Right lobe of liver (tissue), 6 donors: ENCODE measurements around the gene FAM3C. TPM values are rescaled to one million over a fixed set of nuclear protein-coding genes. Genes with fewer than 3 reads are reported as not detected.

Experiments
- ATAC-seq, 4 donors: fragments of 200-7000 bp; cut with Tn5 transposase; one replicate each; pipeline ENCODE4 v1.9.1; 2020; ENCODE audit warnings: mild to moderate bottlenecking in 4 of 4, moderate library complexity in 4 of 4
- DNase-seq, 3 donors: peaks; one replicate each; pipeline ENCODE4 v3.0.0-alpha.2; 2020
- H3K27ac ChIP-seq, 3 donors: fragments of 200-600 bp; one replicate each; pipeline ENCODE4 v1.8.0; 2022
- H3K27me3 ChIP-seq, 2 donors: fragments of 200-600 bp; one replicate each; pipeline ENCODE4 v1.8.0; 2022
- H3K36me3 ChIP-seq, 4 donors: fragments of 200-600 bp; sonication (generic) in 1 of 4; one replicate each; pipeline versions ENCODE4 v1.5.1 to v1.8.0; 2017 to 2022; ENCODE audit warnings: control low read depth in 1 of 4
- H3K4me1 ChIP-seq, 4 donors: fragments of 200-600 bp; sonication (generic) in 1 of 4; one replicate each; pipeline versions ENCODE4 v1.5.1 to v1.8.0; 2017 to 2022; ENCODE audit warnings: control low read depth in 1 of 4
- H3K4me3 ChIP-seq, 3 donors: fragments of 200-600 bp; one replicate each; pipeline ENCODE4 v1.8.0; 2022
- H3K9me3 ChIP-seq, 4 donors: fragments of 200-600 bp; sonication (generic) in 1 of 4; one replicate each; pipeline versions ENCODE4 v1.5.1 to v1.8.0; 2017 to 2022; ENCODE audit warnings: control low read depth in 1 of 4
- POLR2A ChIP-seq: fragments of 450-650 bp; IDR thresholded peaks from one replicate; pipeline ENCODE4 v1.6.1; 2017; ENCODE audit warnings: antibody characterized with exemption, mild to moderate bottlenecking
- WGBS: methylation state at CpG from one replicate; pipeline ENCODE4 v1.1.6; 2018; ENCODE audit warnings: low coverage, low lambda C conversion rate; ENCODE audit not compliant: insufficient coverage; ENCODE audit errors: missing lambda C conversion rate; 5-methylcytosine and 5-hydroxymethylcytosine counted together
- intact Hi-C, 2 donors: fragments of 100-400 bp; cut with DNase I; formaldehyde crosslinking; loops; one replicate each; pipeline versions ENCODE4 v1.11.2 to v1.14.1; 2022
- total RNA-seq, 6 experiments: library from RNA; depleted of rRNA in 2 of 6; stranded (reverse); fragments of >200 nt in 2 of 6; fragmentation: NEBNext Ultra II Directional in 3 of 6; extraction: Animal tissue kit (Norgen Biotek cat#: 25700) in 3 of 6; gene quantifications; one replicate each; pipeline versions ENCODE4 v1.1.0 to v1.2.4, GENCODE V29; 2016 to 2023
- TF ChIP-seq, protein P1 (sequence below), 4 donors: fragments of 200-600 bp in 3 of 4; fragments of 450-650 bp in 1 of 4; IDR thresholded peaks; one replicate each; pipeline versions ENCODE4 v1.5.1 to v1.8.0; 2016 to 2022; ENCODE audit warnings: antibody characterized with exemption in 4 of 4, mild to moderate bottlenecking in 2 of 4
- donor health status: DM: no; HTN: yes; CAD: no.
- donor health status: DM: no; HTN: no; CAD: no.
- donor health status: DM: no; HTN: no; CAD: no.
- donor health status: DM: no; HTN: yes; CAD: no.
- donor health status: DM: no; HTN: yes; CAD: no.

The FAM3C gene
- total RNA-seq, 6 experiments from 2014 or later, result 13.6 to 41.3 (median 31.8) TPM

DNA sequence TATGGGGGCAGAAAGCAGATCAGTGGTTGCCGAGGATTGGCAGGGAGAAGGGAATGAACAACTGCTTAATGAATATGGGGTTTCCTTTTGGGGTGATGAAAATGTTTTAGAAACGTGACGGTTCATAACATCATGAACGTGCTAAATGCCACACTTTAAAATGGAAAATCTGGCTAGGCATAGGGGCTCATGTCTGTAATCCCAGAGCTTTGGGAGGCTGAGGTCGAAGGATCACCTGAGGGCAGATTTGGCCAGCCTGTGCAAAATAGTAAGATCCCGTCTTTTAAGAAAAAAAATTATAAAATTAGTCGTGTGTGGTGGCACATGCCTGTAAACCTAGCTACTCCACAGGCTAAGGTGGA, 3.1 kb downstream of the FAM3C start:
- 93% methylated on average over 7 of the region's 7 CpGs for WGBS
- TF ChIP-seq POLR2A, result no peak
- TF ChIP-seq, protein P1, sequence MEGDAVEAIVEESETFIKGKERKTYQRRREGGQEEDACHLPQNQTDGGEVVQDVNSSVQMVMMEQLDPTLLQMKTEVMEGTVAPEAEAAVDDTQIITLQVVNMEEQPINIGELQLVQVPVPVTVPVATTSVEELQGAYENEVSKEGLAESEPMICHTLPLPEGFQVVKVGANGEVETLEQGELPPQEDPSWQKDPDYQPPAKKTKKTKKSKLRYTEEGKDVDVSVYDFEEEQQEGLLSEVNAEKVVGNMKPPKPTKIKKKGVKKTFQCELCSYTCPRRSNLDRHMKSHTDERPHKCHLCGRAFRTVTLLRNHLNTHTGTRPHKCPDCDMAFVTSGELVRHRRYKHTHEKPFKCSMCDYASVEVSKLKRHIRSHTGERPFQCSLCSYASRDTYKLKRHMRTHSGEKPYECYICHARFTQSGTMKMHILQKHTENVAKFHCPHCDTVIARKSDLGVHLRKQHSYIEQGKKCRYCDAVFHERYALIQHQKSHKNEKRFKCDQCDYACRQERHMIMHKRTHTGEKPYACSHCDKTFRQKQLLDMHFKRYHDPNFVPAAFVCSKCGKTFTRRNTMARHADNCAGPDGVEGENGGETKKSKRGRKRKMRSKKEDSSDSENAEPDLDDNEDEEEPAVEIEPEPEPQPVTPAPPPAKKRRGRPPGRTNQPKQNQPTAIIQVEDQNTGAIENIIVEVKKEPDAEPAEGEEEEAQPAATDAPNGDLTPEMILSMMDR (IDR thresholded peaks at IDR 0.05), result no peak
- H3K4me3 ChIP-seq, result no peak overlapping the region
- ATAC-seq (no peak), DNase-seq (no peak)
- intact Hi-C loops, result no loop called here
- no peaks in the 10 kb centered on the region for H3K36me3 ChIP-seq
- no peaks in the 10 kb centered on the region for H3K9me3 ChIP-seq
- no peaks in the 10 kb centered on the region for H3K27me3 ChIP-seq
- H3K4me1 ChIP-seq, result peaks cover 0 to 14% (median 10%) of the 10 kb centered on the region in 4 donors
- no peak overlapping the region for H3K27ac ChIP-seq

DNA sequence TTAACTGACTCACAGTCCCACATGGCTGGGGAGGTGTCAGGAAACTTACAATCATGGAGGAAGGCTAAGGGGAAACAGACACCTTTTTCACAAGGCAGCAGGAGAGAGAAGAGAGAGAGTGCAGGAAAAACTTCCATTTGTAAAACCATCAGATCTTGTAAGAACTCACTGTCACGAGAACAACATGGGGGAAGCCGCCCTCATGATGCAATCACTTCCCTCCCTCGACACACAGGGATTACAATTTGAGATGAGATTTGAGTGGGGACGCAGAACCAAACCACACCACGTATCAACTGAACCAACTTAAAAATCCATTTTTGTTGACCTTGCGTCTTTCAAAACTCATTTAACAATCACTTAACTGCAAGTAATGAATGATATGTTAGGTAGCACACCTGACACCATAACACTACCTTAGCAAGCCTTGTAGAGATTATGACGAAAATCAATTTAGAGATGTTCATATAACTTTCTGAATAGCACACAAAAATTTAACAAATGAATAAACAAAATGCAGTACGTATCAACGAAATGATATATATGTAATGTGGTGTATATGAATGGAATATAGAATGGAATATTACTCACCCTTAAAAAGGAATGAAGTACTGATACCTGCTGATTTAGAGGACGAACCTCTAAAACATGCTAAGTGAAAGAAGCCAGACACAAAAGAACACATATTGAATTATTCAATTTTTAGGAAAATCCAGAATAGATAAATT, 3.7 kb downstream of the FAM3C start:
- TF ChIP-seq, protein P1 (IDR thresholded peaks at IDR 0.05), result no peak
- TF ChIP-seq POLR2A, result no peak
- Histone ChIP-seq H3K27me3 (no peaks in the 10 kb centered on the region), H3K4me3 (no peak overlapping the region), H3K27ac (no peak overlapping the region), H3K9me3 (no peaks in the 10 kb centered on the region), H3K4me1 (peaks cover 0 to 9% (median 8%) of the 10 kb centered on the region in 4 donors), H3K36me3 (no peaks in the 10 kb centered on the region)
- intact Hi-C loops, result no loop called here
- WGBS, result 90% methylated on average over 8 of the region's 10 CpGs
- ATAC-seq (no peak), DNase-seq (no peak)

DNA sequence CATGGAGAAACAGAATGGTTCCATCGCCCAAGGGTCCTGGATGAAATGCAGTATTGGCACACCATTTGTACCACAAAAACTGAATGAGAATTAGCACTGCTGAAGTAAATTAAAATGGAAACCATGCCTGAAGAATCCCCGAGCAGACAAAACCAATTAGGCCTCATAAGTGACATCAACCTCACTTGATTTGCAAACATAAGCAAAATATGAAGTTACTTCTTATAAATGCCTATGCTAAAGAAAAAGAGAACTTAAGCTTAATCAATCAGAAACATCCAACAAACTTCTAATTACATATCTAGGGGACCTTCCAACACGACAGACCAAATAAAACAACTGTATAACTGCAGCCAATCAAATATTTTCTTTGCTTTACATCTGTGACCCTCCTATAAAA, 4.4 kb downstream of the FAM3C start:
- no peak for ATAC-seq
- H3K9me3 ChIP-seq, result no peaks in the 10 kb centered on the region
- peaks cover 0 to 7% (median 4%) of the 10 kb centered on the region in 4 donors for H3K4me1 ChIP-seq
- no peaks in the 10 kb centered on the region for H3K27me3 ChIP-seq
- H3K36me3 ChIP-seq, result no peaks in the 10 kb centered on the region
- no peak overlapping the region for H3K4me3 ChIP-seq
- no peak for DNase-seq
- intact Hi-C loops, result no loop called here
- no peak overlapping the region for H3K27ac ChIP-seq
- TF ChIP-seq POLR2A, result no peak
- TF ChIP-seq, protein P1 (IDR thresholded peaks at IDR 0.05), result no peak
- 68% methylated on average over 3 of the region's 3 CpGs for WGBS

DNA sequence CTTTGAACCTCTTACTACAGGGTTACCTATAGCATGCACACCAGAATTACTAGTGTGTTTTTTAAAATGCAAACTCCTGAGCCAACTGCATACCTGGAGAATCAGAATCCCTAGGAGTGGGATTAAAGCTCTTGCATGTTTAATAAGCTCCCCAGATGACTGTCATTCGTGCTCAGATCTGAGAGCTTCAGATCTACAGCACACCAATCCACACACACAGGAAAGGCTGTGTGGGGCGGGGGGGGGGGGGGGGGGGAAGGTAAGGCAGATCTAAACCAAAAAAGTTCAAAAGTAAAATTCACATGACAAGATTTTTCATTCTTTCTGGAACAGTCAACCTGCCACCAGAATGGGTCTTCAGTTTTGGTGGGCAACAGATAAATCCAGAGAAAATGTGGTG, 5.5 kb downstream of the FAM3C start:
- Histone ChIP-seq H3K4me1 (peaks cover 0 to 7% (median 3%) of the 10 kb centered on the region in 4 donors), H3K36me3 (no peaks in the 10 kb centered on the region), H3K27ac (no peak overlapping the region), H3K27me3 (no peaks in the 10 kb centered on the region), H3K4me3 (no peak overlapping the region), H3K9me3 (no peaks in the 10 kb centered on the region)
- intact Hi-C loops, result no loop called here
- ATAC-seq, result no peak
- no peak for TF ChIP-seq POLR2A
- 50% methylated on average over 2 of the region's 2 CpGs for WGBS
- no peak for DNase-seq

DNA sequence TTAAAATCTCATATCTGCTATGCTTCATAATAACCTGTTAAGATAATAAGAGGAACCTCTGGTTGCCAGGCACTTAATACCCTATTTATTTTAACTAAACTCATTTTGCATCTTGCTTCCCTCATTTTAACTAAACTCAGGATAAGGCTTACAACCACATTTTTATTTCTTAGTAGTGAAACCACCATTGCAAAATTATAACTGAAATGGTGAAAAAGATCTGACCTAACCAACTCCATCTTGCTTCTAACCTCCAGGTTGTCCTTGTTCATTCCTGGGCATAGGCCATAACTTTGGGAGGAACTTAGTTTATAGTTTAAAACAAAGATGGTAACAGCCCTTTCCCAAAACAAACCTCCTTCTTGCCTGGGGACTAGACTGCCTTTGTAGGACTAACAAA, 6.0 kb downstream of the FAM3C start:
- Histone ChIP-seq H3K4me3 (no peak overlapping the region), H3K4me1 (peaks cover 0 to 7% (median 3%) of the 10 kb centered on the region in 4 donors), H3K27ac (no peak overlapping the region), H3K36me3 (no peaks in the 10 kb centered on the region), H3K9me3 (no peaks in the 10 kb centered on the region), H3K27me3 (no peaks in the 10 kb centered on the region)
- TF ChIP-seq, protein P1 (IDR thresholded peaks at IDR 0.05), result no peak
- TF ChIP-seq POLR2A, result no peak
- DNase-seq (no peak), ATAC-seq (no peak)
- intact Hi-C loops, result no loop called here
